Measurements from ENCODE around the gene SLAMF8.

SLAMF8 gene

GRCh38 chr1:159823406-159823805 lies 3.3 kb upstream of the SLAMF8 start:
- Histone ChIP-seq H3K4me3 (ENCODE audit: low read depth, low read length) (no peak overlapping the region), H3K27me3 (replicated peaks) (peaks cover 2% of the 10 kb centered on the region), H3K36me3 (replicated peaks) (no peaks in the 10 kb centered on the region), H3K27ac (no peak overlapping the region)
- DNase-seq, result no peak
- TF ChIP-seq CTCF (IDR thresholded peaks at IDR 0.05; ENCODE audit: low read depth, low read length, missing control alignments), result no peak
- in situ Hi-C loops (cut with HindIII; ENCODE audit: low pct_ligation_motif_present, low sequenced_read_pairs), result no loop called here

GRCh38 chr1:159825564-159825963 lies 1.1 kb upstream of the SLAMF8 start:
- in situ Hi-C loops (cut with HindIII; ENCODE audit: low pct_ligation_motif_present, low sequenced_read_pairs), result no loop called here

GRCh38 chr1:159827102-159827490 lies 423 bp downstream of the SLAMF8 start:
- H3K27me3 ChIP-seq (replicated peaks), result no peaks in the 10 kb centered on the region
- no peak overlapping the region for H3K27ac ChIP-seq
- no peak overlapping the region for H3K4me3 ChIP-seq (ENCODE audit: low read depth, low read length)
- TF ChIP-seq CTCF (IDR thresholded peaks at IDR 0.05; ENCODE audit: low read depth, low read length, missing control alignments), result no peak
- H3K36me3 ChIP-seq (replicated peaks), result no peaks in the 10 kb centered on the region
- no peak for DNase-seq
- in situ Hi-C loops (cut with HindIII; ENCODE audit: low pct_ligation_motif_present, low sequenced_read_pairs), result no loop called here

More at GRCh38 chr1:159825564-159825963, 1.1 kb upstream of the SLAMF8 start:
- Histone ChIP-seq H3K27me3 (replicated peaks) (peaks cover 2% of the 10 kb centered on the region), H3K4me3 (ENCODE audit: low read depth, low read length) (no peak overlapping the region), H3K36me3 (replicated peaks) (no peaks in the 10 kb centered on the region), H3K27ac (no peak overlapping the region)
- no peak for TF ChIP-seq CTCF (IDR thresholded peaks at IDR 0.05; ENCODE audit: low read depth, low read length, missing control alignments)
- no peak for DNase-seq

- no peak for TF ChIP-seq CTCF (IDR thresholded peaks at IDR 0.05; ENCODE audit: low read depth, low read length, missing control alignments)
- Histone ChIP-seq H3K27ac (no peak overlapping the region), H3K36me3 (replicated peaks) (no peaks in the 10 kb centered on the region), H3K4me3 (ENCODE audit: low read depth, low read length) (no peak overlapping the region), H3K27me3 (replicated peaks) (no peaks in the 10 kb centered on the region)
- in situ Hi-C loops (cut with HindIII; ENCODE audit: low pct_ligation_motif_present, low sequenced_read_pairs), result no loop called here
- DNase-seq, result no peak
Measured at GRCh38 chr1:159827549-159827948, 876 bp downstream of the SLAMF8 start.

- no peak for DNase-seq
- H3K27me3 ChIP-seq (replicated peaks), result no peaks in the 10 kb centered on the region
- H3K4me3 ChIP-seq (ENCODE audit: low read depth, low read length), result no peak overlapping the region
- no peak for TF ChIP-seq CTCF (IDR thresholded peaks at IDR 0.05; ENCODE audit: low read depth, low read length, missing control alignments)
- in situ Hi-C loops (cut with HindIII; ENCODE audit: low pct_ligation_motif_present, low sequenced_read_pairs), result no loop called here
- H3K36me3 ChIP-seq (replicated peaks), result no peaks in the 10 kb centered on the region
- no peak overlapping the region for H3K27ac ChIP-seq
Measured at GRCh38 chr1:159828176-159828575, 1.5 kb downstream of the SLAMF8 start.

GRCh38 chr1:159828581-159829272 lies 2.1 kb downstream of the SLAMF8 start:
- DNase-seq, result no peak
- Histone ChIP-seq H3K4me3 (ENCODE audit: low read depth, low read length) (no peak overlapping the region), H3K27ac (no peak overlapping the region), H3K36me3 (replicated peaks) (no peaks in the 10 kb centered on the region), H3K27me3 (replicated peaks) (no peaks in the 10 kb centered on the region)
- in situ Hi-C loops (cut with HindIII; ENCODE audit: low pct_ligation_motif_present, low sequenced_read_pairs), result no loop called here
- TF ChIP-seq CTCF (IDR thresholded peaks at IDR 0.05; ENCODE audit: low read depth, low read length, missing control alignments), result no peak
